CD14-positive monocyte (primary cell): ENCODE measurements around the gene DHX58. TPM values are rescaled to one million over a fixed set of nuclear protein-coding genes. Genes with fewer than 3 reads are reported as not detected.
A peak's percentile ranks its signal among the peaks of the same experiment; 100 is the strongest.

ENCODE experiments used
- DNase-seq, 3 donors: peaks; one replicate each; pipeline ENCODE4 v3.0.0-alpha.2; 2011 to 2022
- H2AFZ ChIP-seq: 2 replicates; pipeline ENCODE4 v1.6.0; 2012; ENCODE audit warnings: mild to moderate bottlenecking, low read depth, low read length, inconsistent platforms; ENCODE audit not compliant: insufficient read depth, poor library complexity, severe bottlenecking
- H3K27ac ChIP-seq, 2 donors: 1 replicate in 1 of 2; 2 replicates in 1 of 2; pipeline ENCODE4 v1.5.1; 2012 to 2013; ENCODE audit warnings: low read length in 2 of 2, control low read depth in 1 of 2, inconsistent platforms in 1 of 2, low read depth in 1 of 2, mild to moderate bottlenecking in 1 of 2
- H3K27me3 ChIP-seq, 2 donors: one replicate each; pipeline versions ENCODE4 v1.6.0 to v1.6.1; 2011 to 2013; ENCODE audit warnings: low read length in 2 of 2; ENCODE audit not compliant: control insufficient read depth in 2 of 2, insufficient read depth in 2 of 2
- H3K36me3 ChIP-seq, 2 donors: replicated peaks in 1 of 2; 1 replicate in 1 of 2; 2 replicates in 1 of 2; pipeline versions ENCODE4 v1.5.1 to v1.6.1; 2012 to 2013; ENCODE audit warnings: low read length in 2 of 2, control low read depth in 1 of 2, inconsistent platforms in 1 of 2, mild to moderate bottlenecking in 1 of 2; ENCODE audit not compliant: insufficient read depth in 2 of 2, control insufficient read depth in 1 of 2
- H3K4me1 ChIP-seq, 2 donors: 1 replicate in 1 of 2; 2 replicates in 1 of 2; pipeline versions ENCODE4 v1.5.1 to v1.6.1; 2012 to 2013; ENCODE audit warnings: low read length in 2 of 2, control low read depth in 1 of 2, inconsistent platforms in 1 of 2, mild to moderate bottlenecking in 1 of 2, moderate library complexity in 1 of 2; ENCODE audit not compliant: insufficient read depth in 2 of 2, control insufficient read depth in 1 of 2
- H3K4me2 ChIP-seq: replicated peaks from 2 replicates; pipeline ENCODE3; 2012; ENCODE audit warnings: low read length, moderate library complexity, mild to moderate bottlenecking; ENCODE audit not compliant: poor library complexity, severe bottlenecking; ENCODE audit errors: extremely low read depth
- H3K4me3 ChIP-seq, 3 experiments: fragments of 200-600 bp in 1 of 3; sonication (generic) in 1 of 3; replicated peaks in 1 of 3; 1 replicate in 2 of 3; 2 replicates in 1 of 3; pipeline ENCODE4 v1.5.1; 2011 to 2013; ENCODE audit warnings: low read length in 3 of 3, mild to moderate bottlenecking in 3 of 3, control low read depth in 2 of 3, low read depth in 2 of 3, inconsistent platforms in 1 of 3, moderate library complexity in 1 of 3
- H3K79me2 ChIP-seq: 2 replicates; pipeline ENCODE4 v1.6.0; 2012; ENCODE audit warnings: mild to moderate bottlenecking, control low read depth, inconsistent platforms, low read length, moderate library complexity; ENCODE audit not compliant: insufficient read depth
- H3K9ac ChIP-seq: 2 replicates; pipeline ENCODE4 v1.6.0; 2017; ENCODE audit warnings: low read length, mild to moderate bottlenecking; ENCODE audit not compliant: insufficient read depth, poor library complexity, severe bottlenecking
- H3K9me3 ChIP-seq, 2 donors: replicated peaks in 1 of 2; 1 replicate in 1 of 2; 2 replicates in 1 of 2; pipeline versions ENCODE4 v1.5.1 to v1.6.1; 2012 to 2013; ENCODE audit warnings: low read length in 2 of 2, control low read depth in 1 of 2; ENCODE audit not compliant: control insufficient read depth in 1 of 2, insufficient read depth in 1 of 2
- H4K20me1 ChIP-seq: 2 replicates; pipeline ENCODE4 v1.6.0; 2012; ENCODE audit warnings: mild to moderate bottlenecking, low read length, control low read depth, moderate library complexity; ENCODE audit not compliant: insufficient read depth
- H3K27ac Mint-ChIP-seq, 7 donors: one replicate each; pipeline ENCODE4 v1.8.0; 2020; ENCODE audit warnings: mild to moderate bottlenecking in 7 of 7, mixed read lengths in 7 of 7, moderate library complexity in 6 of 7, inconsistent platforms in 2 of 7
- H3K27me3 Mint-ChIP-seq, 3 donors: one replicate each; pipeline ENCODE4 v1.8.0; 2021 to 2022; ENCODE audit warnings: low read depth in 3 of 3, mild to moderate bottlenecking in 3 of 3, mixed read lengths in 3 of 3, moderate library complexity in 3 of 3, inconsistent platforms in 1 of 3
- H3K36me3 Mint-ChIP-seq, 2 donors: one replicate each; pipeline ENCODE4 v1.8.0; 2020; ENCODE audit warnings: mixed read lengths in 2 of 2, inconsistent platforms in 1 of 2, mild to moderate bottlenecking in 1 of 2
- H3K4me1 Mint-ChIP-seq: one replicate; pipeline ENCODE4 v1.8.0; 2020; ENCODE audit warnings: mild to moderate bottlenecking, mixed read lengths
- H3K4me3 Mint-ChIP-seq, 2 donors: one replicate each; pipeline ENCODE4 v1.8.0; 2020; ENCODE audit warnings: mild to moderate bottlenecking in 2 of 2, mixed read lengths in 2 of 2, moderate library complexity in 1 of 2
- H3K9me3 Mint-ChIP-seq, 7 donors: one replicate each; pipeline ENCODE4 v1.8.0; 2020 to 2022; ENCODE audit warnings: mixed read lengths in 7 of 7, mild to moderate bottlenecking in 6 of 7, moderate library complexity in 6 of 7, inconsistent platforms in 2 of 7
- CTCF ChIP-seq: fragments of 200-600 bp; IDR thresholded peaks from one replicate; pipeline ENCODE4 v1.8.0; 2022; ENCODE audit warnings: antibody characterized with exemption, mild to moderate bottlenecking
- WGBS: methylation state at CpG from one replicate; pipeline ENCODE4 v1.1.5; 2013; ENCODE audit warnings: missing lambda C conversion rate; ENCODE audit not compliant: insufficient coverage; 5-methylcytosine and 5-hydroxymethylcytosine counted together
- intact Hi-C, 2 donors: fragments of 100-400 bp; cut with micrococcal nuclease; formaldehyde crosslinking; loops; one replicate each; pipeline versions ENCODE4 v1.15.0 to v1.15.1; 2023
- polyA plus RNA-seq, 3 donors: library from polyadenylated mRNA; depleted of rRNA in 1 of 3; unstranded in 2 of 3; stranded (reverse) in 1 of 3; fragments of 300-500 nt in 2 of 3; fragments of >200 nt in 1 of 3; fragmentation: Illumina TruSeq in 2 of 3; gene quantifications; 1 replicate in 2 of 3; 2 replicates in 1 of 3; pipeline ENCODE4 v1.2.3, GENCODE V29; 2012 to 2021

Gene DHX58
- polyA plus RNA-seq, 3 donors = 13.2 to 46.7 (median 16.0) TPM

- DNase-seq = no peak
- Histone ChIP-seq H3K27me3 (no peaks in the 10 kb centered on the region), H3K4me1 (peaks cover 15 to 16% of the 10 kb centered on the region in 2 donors), H3K27ac (no peak overlapping the region), H3K79me2 (no peaks in the 10 kb centered on the region), H3K4me2 (no peak overlapping the region), H3K9me3 (no peaks in the 10 kb centered on the region), H4K20me1 (no peaks in the 10 kb centered on the region), H2AFZ (no peak overlapping the region), H3K9ac (no peak overlapping the region), H3K36me3 (no peaks in the 10 kb centered on the region), H3K4me3 (no peak overlapping the region)
- H3K27ac Mint-ChIP-seq = peak overlapping the region in 3 of 7 donors; percentile 80 to 95 (median 93)
- no peak overlapping the region for H3K4me3 Mint-ChIP-seq
- WGBS = 96% methylated on average over 13 of the region's 14 CpGs
- intact Hi-C loops = loop anchor here (2.0 to 5.0 kb wide), 3 partner anchors 35 to 50 kb away; partner anchors contain the start of genes DHX58 (in 1 of the 2) and DNAJC7 (in 1 of the 2)
- TF ChIP-seq CTCF = no peak
- peaks cover 0 to 1% (median 0%) of the 10 kb centered on the region in 7 donors for H3K9me3 Mint-ChIP-seq
- peaks cover 0 to 3% (median 2%) of the 10 kb centered on the region in 3 donors for H3K27me3 Mint-ChIP-seq
- no peaks in the 10 kb centered on the region for H3K36me3 Mint-ChIP-seq
- peaks cover 27% of the 10 kb centered on the region for H3K4me1 Mint-ChIP-seq
Observed at GRCh38 chr17:42062681-42063080, 49.8 kb downstream of the DHX58 start.

GRCh38 chr17:42061646-42062487 is 50.6 kb downstream of the DHX58 start:
- no peak for DNase-seq
- Histone ChIP-seq H3K36me3 (no peaks in the 10 kb centered on the region), H3K9me3 (no peaks in the 10 kb centered on the region), H3K4me2 (no peak overlapping the region), H3K79me2 (no peaks in the 10 kb centered on the region), H4K20me1 (no peaks in the 10 kb centered on the region), H3K9ac (no peak overlapping the region), H3K27me3 (no peaks in the 10 kb centered on the region), H2AFZ (no peak overlapping the region), H3K4me1 (peaks cover 15 to 16% of the 10 kb centered on the region in 2 donors), H3K4me3 (no peak overlapping the region), H3K27ac (no peak overlapping the region)
- TF ChIP-seq CTCF = no peak
- Mint-ChIP-seq H3K27me3 (peaks cover 0 to 3% (median 2%) of the 10 kb centered on the region in 3 donors), H3K4me1 (peaks cover 27% of the 10 kb centered on the region), H3K9me3 (peaks cover 0 to 1% (median 0%) of the 10 kb centered on the region in 7 donors), H3K27ac (peak overlapping the region in 2 of 7 donors; percentile 6 to 52), H3K36me3 (no peaks in the 10 kb centered on the region), H3K4me3 (peak overlapping the region in 1 of 2 donors; percentile 21)
- intact Hi-C loops = loop anchor here (2.0 to 5.0 kb wide), 3 partner anchors 35 to 50 kb away; partner anchors contain the start of genes DHX58 (in 1 of the 2) and DNAJC7 (in 1 of the 2)
- WGBS = 64% methylated on average over 3 of the region's 5 CpGs
